HG03378 (cell line): ENCODE data around the gene LMCD1.

Experiments
- ATAC-seq: cut with Tn5 transposase; IDR thresholded peaks from one replicate; pipeline ENCODE4 v1.9.1; 2021; ENCODE audit warnings: mild to moderate bottlenecking, moderate library complexity; ENCODE audit not compliant: unreplicated experiment

The LMCD1 gene

DNA sequence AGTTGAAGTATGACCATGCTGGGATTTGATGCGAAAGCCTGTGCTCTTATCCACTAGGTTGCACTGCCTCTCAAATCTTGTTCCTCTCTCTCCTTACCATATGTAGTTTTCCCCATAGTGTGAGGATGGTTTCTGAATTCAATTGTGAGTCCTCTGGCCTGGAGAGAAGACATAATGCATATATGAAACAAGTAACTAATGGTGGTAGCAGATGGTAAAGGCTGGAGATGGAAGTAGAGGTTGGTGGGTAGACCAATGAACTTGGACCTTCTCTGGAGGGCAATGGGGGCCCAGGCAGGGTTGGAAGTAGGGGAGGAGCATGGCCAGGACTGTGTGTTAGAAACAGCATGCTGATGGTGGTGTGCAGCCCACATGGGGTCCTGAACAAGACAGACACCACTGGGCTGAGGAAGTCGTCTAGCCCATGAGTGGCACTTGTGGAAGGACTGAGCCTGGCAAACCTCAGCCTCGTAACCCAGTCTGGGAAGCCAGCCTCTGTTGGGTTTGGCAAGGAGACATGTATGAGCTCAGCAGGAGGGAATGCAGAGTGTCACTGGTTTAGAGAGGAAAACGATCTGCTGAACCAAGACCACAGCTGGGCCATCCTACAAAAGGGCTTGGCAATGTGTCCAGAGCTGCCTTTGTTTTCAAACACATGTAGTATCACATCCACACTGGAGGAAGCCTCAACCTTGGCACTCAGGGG lies 18.5 kb upstream of the LMCD1 start:
- no peak for ATAC-seq

DNA sequence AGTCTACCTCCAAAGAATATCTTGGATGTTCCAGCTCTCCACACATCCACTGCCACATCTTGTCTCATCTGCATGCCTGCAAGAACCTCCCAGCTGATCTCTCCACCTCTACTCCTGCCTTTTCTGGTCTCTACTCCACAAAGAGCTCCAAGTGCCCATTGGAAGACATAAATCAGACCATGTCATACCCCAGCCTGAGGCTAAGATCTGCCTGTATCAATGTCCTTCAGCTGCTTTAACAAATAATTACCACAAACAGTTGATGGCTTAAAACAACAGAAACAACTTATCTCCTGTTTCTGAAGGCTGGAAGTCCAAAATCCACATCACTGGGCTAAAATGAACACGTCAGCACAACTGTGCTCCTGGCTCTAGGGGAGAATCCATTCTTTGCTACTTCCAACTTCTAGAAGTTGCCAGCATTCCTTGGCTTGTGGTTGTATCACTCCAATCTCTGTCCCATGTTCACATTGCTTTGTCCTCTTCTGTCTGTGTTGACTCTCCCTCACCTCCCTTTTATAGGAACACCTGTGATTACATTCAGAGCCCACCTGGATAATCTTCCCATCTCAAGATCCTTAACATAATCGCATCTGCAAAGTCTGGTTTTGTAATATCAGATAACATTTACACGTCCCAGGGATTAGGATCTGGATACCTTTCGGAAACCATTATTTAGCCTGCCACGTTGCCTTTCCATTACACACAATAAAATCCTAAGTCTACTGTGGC lies 17.0 kb upstream of the LMCD1 start:
- ATAC-seq, result no peak

DNA sequence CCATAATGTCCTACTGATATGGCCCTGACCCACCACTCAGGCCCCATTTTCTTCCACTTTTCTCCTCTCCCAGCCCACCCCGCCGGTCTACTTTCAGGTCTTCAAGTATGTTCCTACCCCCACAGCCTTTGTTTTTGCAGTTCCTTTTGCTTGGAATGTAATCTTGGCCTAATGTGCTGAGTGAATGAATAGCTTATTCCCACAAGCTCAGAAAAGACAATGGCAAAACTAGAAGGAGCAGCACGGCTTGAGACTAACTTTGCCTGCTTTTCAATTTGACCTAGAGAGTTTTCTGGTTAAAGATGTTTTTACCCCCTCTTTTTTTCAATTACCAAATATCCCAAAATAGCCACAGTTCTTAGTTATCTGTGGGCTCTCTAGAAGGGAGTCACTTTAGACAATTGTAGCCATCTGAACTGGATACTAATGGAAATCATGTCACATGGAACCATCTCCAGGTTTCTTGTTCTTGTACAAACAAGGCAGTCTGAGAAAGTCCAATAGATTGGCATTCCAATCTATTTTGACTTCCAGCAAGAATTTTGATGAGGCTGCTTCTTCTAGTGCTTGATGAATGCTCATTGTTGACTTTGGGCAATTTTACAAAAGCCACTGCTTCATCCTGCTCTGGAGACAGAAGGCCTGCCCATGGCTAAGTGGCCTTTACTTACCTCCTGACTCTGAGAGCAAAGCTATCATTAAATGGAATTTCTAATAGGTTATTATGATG lies 16.3 kb upstream of the LMCD1 start:
- no peak for ATAC-seq

DNA sequence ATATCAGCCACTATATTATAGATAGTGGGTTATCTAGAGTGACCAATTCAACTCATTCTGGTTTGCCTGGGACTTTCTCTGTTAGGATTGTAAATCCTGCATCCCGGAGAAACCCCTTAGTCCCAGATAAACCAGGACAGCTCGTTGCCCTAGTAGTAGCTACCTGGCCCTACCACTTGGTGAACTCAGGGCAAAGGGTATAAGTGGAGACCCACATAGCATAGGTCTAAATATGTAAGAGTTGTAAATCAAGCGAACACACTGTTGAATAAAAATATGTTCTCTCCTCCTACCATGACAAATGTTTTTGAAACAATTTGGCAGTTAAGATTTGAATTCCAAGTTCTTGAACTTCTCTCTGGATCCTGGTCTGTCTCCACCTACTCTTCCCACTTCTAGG lies 15.7 kb upstream of the LMCD1 start:
- ATAC-seq, result no peak

DNA sequence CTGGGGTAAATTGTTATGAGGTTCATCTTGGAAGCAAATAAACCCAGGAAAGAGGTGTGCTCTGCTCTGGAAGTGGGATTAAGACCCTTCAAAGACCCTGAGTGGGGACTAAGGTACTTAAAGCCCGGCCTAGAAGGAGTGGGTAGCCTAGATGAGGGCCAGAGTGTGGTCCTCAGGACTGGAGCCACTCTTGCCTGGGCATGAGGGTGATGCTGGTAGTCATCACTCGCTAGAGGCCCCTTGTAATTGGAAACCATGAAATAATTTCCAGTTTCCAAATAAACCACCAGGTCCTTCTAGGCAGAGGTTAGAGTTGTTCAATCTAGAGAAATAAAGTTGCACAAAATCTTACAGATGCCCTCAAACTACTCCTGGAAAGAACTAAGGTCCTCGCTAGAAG lies 15.2 kb upstream of the LMCD1 start:
- ATAC-seq, result no peak

DNA sequence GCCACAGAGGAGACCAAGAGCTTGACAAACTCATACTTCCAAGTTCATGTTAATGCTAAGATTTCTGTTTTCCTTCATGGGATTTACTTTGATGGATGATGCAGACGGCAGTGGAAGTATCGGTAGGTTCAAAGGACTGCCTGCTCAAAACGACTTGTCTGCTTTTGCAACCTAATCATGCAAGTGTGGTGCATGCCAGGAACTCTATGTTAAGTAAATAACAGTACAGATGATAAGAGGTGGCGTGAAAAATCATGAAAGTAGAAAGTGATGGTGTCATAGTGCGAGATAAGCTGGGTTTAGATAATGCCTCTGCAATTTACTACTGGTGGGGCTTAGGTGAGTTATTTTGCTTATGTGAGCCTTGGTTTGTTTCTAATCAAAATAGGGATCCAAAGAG lies 14.7 kb upstream of the LMCD1 start:
- no peak for ATAC-seq

DNA sequence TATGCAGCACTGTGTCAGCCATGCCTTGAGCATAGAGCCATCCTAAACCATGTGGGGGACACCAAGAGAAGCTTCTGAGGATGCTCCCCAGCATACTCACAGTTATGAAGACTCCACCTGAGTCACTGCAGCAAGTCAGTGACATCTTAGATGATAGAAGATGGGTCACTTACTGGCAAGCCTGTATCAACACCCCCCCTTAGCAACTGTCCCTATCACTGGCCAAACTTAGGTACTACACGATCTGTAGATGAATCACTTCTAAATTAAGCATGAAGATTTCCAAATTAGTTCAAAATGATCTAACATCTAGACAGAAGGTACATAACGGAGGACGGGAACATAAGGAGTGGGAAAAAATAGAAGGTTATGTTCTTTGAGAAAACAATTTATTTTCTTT lies 13.2 kb upstream of the LMCD1 start:
- no peak for ATAC-seq

DNA sequence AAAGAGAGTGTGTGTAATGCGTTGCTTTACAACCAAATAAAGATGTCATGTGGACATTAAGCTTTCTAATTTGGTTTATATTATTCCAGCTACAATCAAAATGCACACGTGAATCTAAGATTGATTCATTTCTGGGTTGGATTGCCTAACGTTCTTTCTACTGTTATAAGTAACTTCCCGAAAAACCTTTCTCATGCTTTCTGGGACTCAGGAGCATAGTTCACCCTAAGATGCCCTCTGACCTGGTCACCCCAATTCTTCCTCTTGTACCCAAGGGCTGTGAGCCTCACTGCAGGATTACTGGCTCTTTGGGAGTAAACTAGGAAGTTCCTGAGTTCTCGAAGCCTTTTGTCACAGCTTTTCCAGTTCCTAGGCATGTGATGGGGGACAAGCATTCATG lies 12.7 kb upstream of the LMCD1 start:
- no peak for ATAC-seq

DNA sequence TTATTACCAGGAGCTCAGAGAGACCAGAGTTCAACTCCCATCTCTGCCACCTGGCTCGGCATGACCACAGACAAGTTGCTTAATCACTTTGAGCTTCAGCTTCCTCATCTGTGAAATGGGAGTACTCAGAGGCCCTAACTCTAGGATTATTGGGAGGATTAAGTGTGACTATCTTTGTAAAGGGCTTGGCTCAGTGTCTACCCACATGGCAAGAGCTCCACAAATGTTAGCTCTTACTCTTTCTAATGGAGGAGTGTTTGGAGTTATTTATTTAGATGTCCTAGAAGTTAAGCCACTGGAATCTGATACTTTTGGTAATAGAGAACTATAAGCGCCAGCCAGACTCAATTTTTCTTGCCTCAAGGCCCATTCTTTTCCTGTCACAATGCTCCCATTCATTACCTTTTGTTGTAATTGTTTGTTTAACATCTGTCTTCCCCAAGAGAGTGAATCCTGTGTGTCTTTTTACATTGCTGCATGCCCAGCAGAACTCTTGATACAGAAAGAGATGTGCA lies 12.3 kb upstream of the LMCD1 start:
- ATAC-seq, result no peak

DNA sequence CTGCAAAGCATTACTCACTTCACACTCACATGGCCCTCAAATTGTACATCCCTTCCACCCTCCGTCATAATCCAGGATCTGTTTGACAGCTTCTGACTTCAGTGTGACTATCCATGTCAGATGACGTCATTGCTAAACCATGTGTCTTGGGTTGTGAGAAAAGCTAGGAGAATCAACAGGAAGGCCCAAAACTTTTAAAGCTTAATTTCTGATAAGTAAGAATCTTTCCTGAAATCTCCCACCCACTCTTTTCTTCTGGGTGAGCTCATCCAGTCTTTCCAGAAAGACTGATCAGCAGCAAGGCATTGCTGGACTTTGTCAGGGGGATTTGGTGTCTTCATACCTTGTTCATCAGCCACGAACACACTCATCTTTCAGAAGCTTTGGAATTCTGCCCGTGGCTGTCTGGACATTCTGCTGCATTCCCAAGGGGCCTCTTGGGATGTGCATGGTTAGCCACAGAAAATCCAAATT lies 11.5 kb upstream of the LMCD1 start:
- ATAC-seq, result no peak

DNA sequence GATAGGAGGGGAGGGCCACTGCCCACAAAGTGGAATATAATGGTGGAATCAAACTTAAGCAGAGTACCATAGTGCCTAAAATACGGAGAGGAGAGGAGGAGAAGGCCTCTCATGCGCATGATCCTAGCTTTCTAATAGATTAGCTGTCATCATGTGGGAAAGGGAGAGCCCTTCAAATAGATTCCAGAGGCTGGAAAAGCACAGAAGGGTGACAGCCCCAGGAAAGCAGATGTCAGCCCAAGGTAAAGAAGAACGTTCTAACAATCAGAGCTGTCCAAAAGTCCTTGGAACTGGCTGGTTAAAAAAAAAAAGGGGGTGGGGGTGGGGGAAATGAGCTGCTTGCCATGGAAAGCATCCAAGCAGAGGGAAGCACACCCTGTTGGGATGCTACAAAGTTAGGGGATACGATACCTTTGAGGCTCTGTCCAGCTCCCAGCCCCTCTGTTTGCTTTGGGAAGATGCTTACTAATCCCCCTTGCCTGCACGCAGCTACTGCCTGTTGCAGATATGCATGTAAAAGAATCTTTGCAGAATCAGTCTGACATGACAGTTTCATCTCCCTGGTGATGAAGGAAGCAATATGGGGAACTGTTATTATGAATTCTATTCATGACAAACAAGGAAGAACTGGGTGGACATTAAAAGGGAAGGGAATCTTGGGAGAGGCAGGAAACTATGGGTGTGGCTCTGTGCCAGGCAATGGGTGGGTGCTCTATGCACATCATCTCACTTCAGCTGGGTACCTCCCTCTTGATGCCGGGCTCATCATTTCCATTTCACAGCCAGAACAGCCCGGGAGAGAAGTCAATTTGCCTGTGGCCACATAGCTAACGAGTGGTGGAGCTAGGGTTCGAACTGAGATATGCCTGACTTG lies 10.1 kb upstream of the LMCD1 start:
- no peak for ATAC-seq

DNA sequence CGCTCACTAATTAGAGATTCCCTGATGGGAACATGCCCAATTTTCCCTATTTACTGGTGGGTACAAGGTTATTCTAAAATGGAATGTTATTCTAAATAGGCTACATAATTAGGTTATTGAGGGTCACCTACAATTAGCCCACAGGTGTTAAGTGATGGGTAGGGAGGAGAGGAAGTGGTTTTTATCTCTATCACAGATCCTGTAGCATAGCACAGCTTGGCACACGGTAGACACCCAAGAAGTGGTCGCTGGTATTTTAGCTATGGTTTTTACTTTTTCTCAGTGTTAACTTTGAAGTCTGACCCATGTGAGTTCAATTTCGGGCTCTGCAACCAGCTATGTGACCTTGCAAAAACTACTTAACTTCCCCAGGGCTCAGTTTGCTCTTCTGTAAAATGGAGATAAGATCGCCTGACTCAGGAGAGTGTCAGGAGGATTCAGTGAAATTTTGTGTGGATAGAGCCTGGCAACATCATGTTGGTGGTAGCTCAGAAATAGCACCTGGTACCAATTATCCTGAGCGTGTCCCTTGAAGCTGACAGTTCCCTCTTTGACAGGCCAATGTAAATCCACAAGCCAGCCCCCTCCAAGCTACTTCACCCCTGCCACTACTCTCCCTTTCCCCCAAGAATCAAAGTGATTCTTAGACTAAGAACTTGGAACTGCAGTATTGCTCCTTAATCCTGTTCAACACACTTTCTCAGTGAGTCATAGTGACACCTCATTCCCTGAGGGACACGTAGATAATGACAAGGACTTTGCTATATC lies 8.7 kb upstream of the LMCD1 start:
- ATAC-seq, result no peak

DNA sequence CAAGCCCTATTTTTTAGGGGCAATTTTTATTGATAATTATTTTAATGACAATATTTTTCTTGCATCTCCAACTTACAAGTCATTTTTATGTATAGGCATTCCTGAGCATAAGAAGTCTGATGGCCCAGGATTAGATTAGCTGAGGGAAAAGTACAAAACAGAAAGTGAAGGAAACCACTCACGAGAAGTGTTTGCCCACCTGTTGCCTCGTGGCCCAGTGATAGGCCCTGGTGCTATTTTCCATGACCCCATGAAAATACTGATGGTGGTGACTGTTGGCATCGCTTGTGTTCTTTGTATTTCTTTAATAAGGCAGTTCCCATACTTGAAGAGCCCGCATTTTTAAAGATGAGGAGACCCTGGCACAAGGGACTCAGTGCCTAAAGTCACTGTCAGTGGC lies 7.9 kb upstream of the LMCD1 start:
- no peak for ATAC-seq

DNA sequence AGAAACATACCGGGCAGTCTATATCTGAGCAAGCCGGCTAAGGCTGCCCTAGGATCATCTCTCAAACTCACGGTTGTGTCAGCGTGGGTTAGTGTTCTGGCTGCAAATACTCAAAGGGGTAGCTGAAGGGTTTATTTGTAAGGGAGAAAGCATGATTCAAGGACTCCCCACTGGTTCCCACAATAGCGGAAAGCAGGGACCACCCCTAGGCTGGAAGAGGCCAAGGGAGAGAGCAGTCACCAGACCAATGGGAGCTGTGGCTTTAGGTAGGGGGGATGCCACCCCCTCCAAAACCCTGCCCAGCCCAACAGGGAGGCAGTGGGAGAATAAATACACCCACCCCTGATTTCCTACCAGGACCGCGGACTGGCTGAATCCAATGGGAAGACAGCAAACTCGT lies 7.3 kb upstream of the LMCD1 start:
- ATAC-seq, result no peak

DNA sequence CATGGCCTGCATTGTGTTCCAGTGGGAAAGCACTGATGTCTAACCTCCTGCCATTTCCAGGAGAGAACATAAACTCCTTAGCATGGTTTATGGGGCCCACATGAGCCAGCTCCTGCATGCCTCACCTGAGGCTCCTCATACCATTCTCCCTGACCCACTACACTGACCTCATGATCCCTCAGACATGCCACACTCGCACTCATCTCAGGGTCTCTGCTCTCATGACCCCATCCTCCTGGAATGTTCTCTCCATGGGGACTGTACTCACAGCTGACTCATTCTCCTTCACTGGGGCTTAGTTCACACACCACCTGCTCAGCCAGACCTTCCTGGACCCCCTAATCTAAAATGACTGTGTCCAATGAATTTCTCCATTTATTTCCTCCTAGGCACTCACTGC lies 4.0 kb upstream of the LMCD1 start:
- ATAC-seq, result no peak

DNA sequence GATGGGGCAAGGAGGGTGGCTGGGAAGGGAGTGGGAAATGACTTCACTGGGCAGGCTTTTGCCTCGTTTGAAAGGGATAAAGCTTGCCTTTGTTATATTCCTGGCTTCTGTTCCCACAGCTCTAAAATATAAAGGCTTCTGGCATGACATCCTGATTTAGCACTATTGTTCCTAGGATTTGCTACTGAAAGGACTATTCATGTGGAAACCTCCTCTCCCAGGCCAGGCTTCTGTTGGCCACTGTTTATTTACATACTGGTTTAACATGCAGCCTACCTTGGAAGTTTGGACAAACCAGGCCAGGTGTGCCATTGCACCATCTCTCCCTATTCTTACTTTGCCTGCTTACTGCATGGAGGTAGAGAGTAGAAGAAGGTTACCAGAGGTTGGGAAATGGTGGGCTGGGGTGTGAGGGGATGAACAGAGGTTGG lies 2.4 kb upstream of the LMCD1 start:
- ATAC-seq, result no peak

DNA sequence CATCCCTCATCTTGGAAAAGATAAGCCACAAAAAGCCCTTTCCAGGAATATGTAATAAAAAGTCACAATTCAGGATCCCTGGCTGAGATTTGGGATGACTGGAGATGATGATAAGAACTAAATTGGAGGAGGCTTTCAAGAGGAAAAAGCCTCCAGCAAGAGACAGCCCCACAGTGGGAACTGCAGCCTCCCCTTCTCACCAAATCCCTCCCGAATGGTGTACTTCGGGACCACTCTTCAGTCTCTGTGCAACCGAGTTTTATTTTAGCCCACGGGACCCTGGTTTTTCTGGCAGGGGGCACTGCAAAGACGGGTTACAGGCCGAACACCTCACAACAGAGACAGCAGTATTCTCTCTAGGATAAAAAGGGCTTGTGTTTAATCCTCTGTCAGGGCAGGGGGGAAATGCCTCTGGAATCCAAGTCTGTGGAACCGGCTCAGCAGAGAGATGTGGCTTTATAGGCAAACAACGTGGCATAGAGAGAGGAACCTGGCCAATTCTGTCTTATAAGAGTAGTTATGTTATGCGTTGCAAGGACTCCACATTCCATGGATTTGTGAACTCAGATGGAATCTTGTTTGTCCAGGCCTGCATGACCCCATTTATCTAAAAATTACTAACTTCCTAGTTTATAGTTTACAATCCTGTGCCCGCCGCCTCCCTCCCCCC lies 1.2 kb upstream of the LMCD1 start:
- no peak for ATAC-seq

DNA sequence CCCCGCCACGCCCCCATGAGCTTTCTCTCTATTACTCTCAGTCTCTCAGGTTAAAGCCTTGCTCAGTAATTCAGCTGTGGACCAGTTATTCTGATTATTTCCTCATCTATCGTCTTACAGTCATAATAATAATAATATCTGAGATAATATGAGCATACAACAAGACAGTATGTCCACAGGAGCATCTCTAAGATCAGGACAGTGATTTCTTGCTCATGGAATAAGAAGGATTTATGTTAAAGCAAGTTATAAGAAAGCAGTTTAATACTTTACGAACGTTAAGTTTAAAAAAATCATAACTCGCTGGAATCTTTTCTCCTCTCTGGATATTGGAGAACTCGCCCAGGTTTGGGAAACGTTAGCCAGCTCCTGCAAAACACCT lies 643 bp upstream of the LMCD1 start:
- ATAC-seq, result no peak

DNA sequence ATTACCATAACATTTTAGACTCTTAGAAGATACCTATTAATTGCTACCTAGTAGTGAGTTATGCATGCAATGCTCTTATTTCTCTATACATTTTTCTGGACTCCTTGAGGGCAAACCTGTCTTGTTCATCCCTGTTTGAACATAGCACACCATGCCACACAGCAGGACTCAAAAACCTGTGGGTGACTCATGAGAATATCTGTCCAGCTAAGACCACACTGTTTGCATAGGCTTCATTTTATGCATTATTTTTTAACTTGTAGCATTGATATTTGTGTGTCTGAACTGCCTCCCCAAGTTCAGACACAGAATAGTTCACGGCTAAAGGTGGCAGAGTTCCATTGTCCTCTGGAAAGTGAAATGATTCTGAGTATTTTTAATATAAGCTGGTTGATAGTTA lies 1.8 kb downstream of the LMCD1 start:
- ATAC-seq, result peak; percentile 33
